Temporal lobe (tissue), 2 donors: ENCODE data around the gene SNORC. TPM values are rescaled to one million over a fixed set of nuclear protein-coding genes. Genes with fewer than 3 reads are reported as not detected.

ENCODE experiments used
- small RNA-seq: library from RNA; depleted of rRNA; stranded (forward); fragments of <200 nt; gene quantifications from one replicate; pipeline ENCODE3, GENCODE V24; 2014; ENCODE audit warnings: low replicate concordance
- total RNA-seq: library from RNA; depleted of rRNA; stranded (reverse); fragments of >200 nt; gene quantifications from one replicate; pipeline ENCODE4 v1.2.3, GENCODE V29; 2014

SNORC gene
- total RNA-seq, 1 donor from 2014 or later = 0.74 TPM

Small RNAs within 50 kb of the gene (small RNA-seq; reads per million reads assigned to genes)
- not detected for gene RF00019

Other genes starting within 250 kb of the SNORC start
- gene EFHD1, start 236.7 kb upstream of the SNORC start, total RNA-seq = 2.7 TPM
- gene GIGYF2, start 172.9 kb upstream of the SNORC start, total RNA-seq = 72.5 TPM
- 1.2 TPM for gene KCNJ13, start 93.7 kb upstream of the SNORC start, total RNA-seq
- gene NGEF, start 143.0 kb downstream of the SNORC start, total RNA-seq = 33.4 TPM
- gene NEU2, start 162.4 kb downstream of the SNORC start, total RNA-seq = not detected
- 2.7 TPM for gene INPP5D, start 190.1 kb downstream of the SNORC start, total RNA-seq